Right lobe of liver (tissue), 6 donors: ENCODE measurements around the gene TNFRSF13B. TPM values are rescaled to one million over a fixed set of nuclear protein-coding genes. Genes with fewer than 3 reads are reported as not detected.
"Not testable (repeated sequence)": the region's sequence is repeated elsewhere in the genome, so short reads cannot be mapped to it uniquely, and the experiment has no call there.

ENCODE experiments used
- ATAC-seq, 4 donors: fragments of 200-7000 bp; cut with Tn5 transposase; one replicate each; pipeline ENCODE4 v1.9.1; 2020; ENCODE audit warnings: mild to moderate bottlenecking in 4 of 4, moderate library complexity in 4 of 4
- DNase-seq, 3 donors: peaks; one replicate each; pipeline ENCODE4 v3.0.0-alpha.2; 2020
- H3K27ac ChIP-seq, 3 donors: fragments of 200-600 bp; one replicate each; pipeline ENCODE4 v1.8.0; 2022
- H3K27me3 ChIP-seq, 2 donors: fragments of 200-600 bp; one replicate each; pipeline ENCODE4 v1.8.0; 2022
- H3K36me3 ChIP-seq, 4 donors: fragments of 200-600 bp; sonication (generic) in 1 of 4; one replicate each; pipeline versions ENCODE4 v1.5.1 to v1.8.0; 2017 to 2022; ENCODE audit warnings: control low read depth in 1 of 4
- H3K4me1 ChIP-seq, 4 donors: fragments of 200-600 bp; sonication (generic) in 1 of 4; one replicate each; pipeline versions ENCODE4 v1.5.1 to v1.8.0; 2017 to 2022; ENCODE audit warnings: control low read depth in 1 of 4
- H3K4me3 ChIP-seq, 3 donors: fragments of 200-600 bp; one replicate each; pipeline ENCODE4 v1.8.0; 2022
- H3K9me3 ChIP-seq, 4 donors: fragments of 200-600 bp; sonication (generic) in 1 of 4; one replicate each; pipeline versions ENCODE4 v1.5.1 to v1.8.0; 2017 to 2022; ENCODE audit warnings: control low read depth in 1 of 4
- POLR2A ChIP-seq: fragments of 450-650 bp; IDR thresholded peaks from one replicate; pipeline ENCODE4 v1.6.1; 2017; ENCODE audit warnings: antibody characterized with exemption, mild to moderate bottlenecking
- WGBS: methylation state at CpG from one replicate; pipeline ENCODE4 v1.1.6; 2018; ENCODE audit warnings: low coverage, low lambda C conversion rate; ENCODE audit not compliant: insufficient coverage; ENCODE audit errors: missing lambda C conversion rate; 5-methylcytosine and 5-hydroxymethylcytosine counted together
- intact Hi-C, 2 donors: fragments of 100-400 bp; cut with DNase I; formaldehyde crosslinking; loops; one replicate each; pipeline versions ENCODE4 v1.11.2 to v1.14.1; 2022
- total RNA-seq, 6 experiments: library from RNA; depleted of rRNA in 2 of 6; stranded (reverse); fragments of >200 nt in 2 of 6; fragmentation: NEBNext Ultra II Directional in 3 of 6; extraction: Animal tissue kit (Norgen Biotek cat#: 25700) in 3 of 6; gene quantifications; one replicate each; pipeline versions ENCODE4 v1.1.0 to v1.2.4, GENCODE V29; 2016 to 2023
- TF ChIP-seq, protein P1 (sequence below), 4 donors: fragments of 200-600 bp in 3 of 4; fragments of 450-650 bp in 1 of 4; IDR thresholded peaks; one replicate each; pipeline versions ENCODE4 v1.5.1 to v1.8.0; 2016 to 2022; ENCODE audit warnings: antibody characterized with exemption in 4 of 4, mild to moderate bottlenecking in 2 of 4
- donor health status: DM: no; HTN: yes; CAD: no.
- donor health status: DM: no; HTN: no; CAD: no.
- donor health status: DM: no; HTN: no; CAD: no.
- donor health status: DM: no; HTN: yes; CAD: no.
- donor health status: DM: no; HTN: yes; CAD: no.

Gene TNFRSF13B
- total RNA-seq, 6 experiments from 2014 or later: 0.44 TPM; not detected in 5

DNA sequence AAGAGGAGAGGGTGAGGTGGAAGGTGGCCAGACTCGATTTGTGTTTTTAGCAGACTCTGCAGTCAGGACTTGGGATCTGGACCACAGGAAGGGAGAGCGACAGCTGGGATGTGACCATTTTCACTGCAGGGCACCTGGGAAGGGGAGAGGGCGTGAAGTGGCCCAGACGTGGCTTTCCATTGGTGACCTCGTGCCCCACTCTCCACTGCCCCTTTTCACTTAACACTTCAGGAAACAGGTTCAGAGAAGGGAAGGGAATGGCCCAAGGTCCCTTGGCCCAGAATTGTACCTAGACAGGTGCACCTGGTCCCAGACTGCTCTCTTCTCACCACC, 47.5 kb upstream of the TNFRSF13B start:
- WGBS: 86% methylated on average over 4 of the region's 5 CpGs
- H3K27ac ChIP-seq: no peak overlapping the region
- TF ChIP-seq, protein P1, sequence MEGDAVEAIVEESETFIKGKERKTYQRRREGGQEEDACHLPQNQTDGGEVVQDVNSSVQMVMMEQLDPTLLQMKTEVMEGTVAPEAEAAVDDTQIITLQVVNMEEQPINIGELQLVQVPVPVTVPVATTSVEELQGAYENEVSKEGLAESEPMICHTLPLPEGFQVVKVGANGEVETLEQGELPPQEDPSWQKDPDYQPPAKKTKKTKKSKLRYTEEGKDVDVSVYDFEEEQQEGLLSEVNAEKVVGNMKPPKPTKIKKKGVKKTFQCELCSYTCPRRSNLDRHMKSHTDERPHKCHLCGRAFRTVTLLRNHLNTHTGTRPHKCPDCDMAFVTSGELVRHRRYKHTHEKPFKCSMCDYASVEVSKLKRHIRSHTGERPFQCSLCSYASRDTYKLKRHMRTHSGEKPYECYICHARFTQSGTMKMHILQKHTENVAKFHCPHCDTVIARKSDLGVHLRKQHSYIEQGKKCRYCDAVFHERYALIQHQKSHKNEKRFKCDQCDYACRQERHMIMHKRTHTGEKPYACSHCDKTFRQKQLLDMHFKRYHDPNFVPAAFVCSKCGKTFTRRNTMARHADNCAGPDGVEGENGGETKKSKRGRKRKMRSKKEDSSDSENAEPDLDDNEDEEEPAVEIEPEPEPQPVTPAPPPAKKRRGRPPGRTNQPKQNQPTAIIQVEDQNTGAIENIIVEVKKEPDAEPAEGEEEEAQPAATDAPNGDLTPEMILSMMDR (IDR thresholded peaks at IDR 0.05): no peak
- TF ChIP-seq POLR2A: no peak
- no peak for ATAC-seq
- H3K9me3 ChIP-seq: no peaks in the 10 kb centered on the region
- intact Hi-C loops: no loop called here
- H3K4me3 ChIP-seq: no peak overlapping the region
- H3K27me3 ChIP-seq: no peaks in the 10 kb centered on the region
- no peaks in the 10 kb centered on the region for H3K36me3 ChIP-seq
- no peaks in the 10 kb centered on the region for H3K4me1 ChIP-seq
- DNase-seq: no peak

DNA sequence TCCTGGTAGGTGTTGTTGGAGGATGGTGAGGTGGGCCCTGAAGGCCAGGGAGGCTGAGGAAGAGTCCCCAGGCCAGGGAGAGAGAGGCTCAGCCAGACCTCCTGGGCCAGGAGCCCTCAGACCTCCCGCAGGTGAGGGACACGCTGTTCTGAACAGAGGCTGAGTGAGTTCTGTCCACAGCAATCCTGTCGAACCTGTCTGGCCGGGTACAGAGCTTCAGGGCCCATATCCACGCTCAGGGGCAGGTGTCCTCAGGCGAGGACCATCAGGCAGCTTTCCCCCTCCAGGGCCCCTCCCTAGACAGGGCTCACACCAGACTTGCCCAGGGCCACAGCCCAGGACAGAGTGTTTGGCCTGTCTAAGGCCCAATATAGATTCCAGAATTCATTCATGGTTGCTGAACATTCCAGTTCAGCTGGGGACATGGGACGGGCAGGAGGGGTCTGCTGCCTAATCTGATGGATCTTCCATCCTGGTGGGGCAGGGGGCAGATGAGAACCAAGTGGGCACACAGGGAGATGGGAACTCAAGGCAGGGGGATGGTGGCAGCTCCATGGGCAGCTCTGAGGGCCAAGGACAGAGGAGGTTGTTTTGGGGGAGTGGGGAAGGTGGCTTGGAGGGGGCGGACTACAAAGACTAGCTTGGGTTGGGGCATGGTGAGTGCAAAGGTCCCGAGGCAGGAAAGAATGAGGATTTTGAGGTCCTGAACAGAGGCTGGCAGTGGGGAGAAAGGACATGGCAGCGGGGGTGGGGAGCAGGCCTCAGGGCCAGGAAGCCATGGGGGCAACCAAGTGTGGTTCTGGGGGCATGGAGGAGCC, 46.9 kb upstream of the TNFRSF13B start:
- no peaks in the 10 kb centered on the region for H3K27me3 ChIP-seq
- no peak overlapping the region for H3K27ac ChIP-seq
- 90% methylated on average over 4 of the region's 10 CpGs for WGBS
- ATAC-seq (peak in 2 of 4 donors; percentile 26 to 42), DNase-seq (no peak)
- intact Hi-C loops: no loop called here
- H3K9me3 ChIP-seq: no peaks in the 10 kb centered on the region
- no peaks in the 10 kb centered on the region for H3K36me3 ChIP-seq
- TF ChIP-seq, protein P1 (IDR thresholded peaks at IDR 0.05): no peak
- no peak for TF ChIP-seq POLR2A
- no peaks in the 10 kb centered on the region for H3K4me1 ChIP-seq
- no peak overlapping the region for H3K4me3 ChIP-seq

DNA sequence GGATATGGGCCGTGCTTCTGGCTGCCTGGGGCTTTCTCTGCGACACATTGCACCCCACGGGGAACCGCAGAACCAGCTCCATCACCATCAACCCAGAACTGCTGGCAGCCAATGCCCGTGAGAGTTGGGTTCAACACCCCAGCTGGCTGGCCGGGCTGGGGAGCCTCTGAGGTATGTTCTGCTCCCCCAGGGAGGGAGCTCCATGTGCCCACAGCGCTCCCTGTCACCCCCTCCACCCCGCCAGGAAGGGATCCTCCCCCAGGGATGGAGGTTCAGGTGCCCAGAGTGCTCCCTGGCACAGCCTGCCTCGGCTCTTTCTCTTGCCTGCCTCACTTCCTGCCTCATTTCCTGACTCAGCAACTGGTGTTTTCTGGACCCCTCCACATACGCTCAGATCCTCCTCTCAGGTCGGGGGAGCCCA, 46.1 kb upstream of the TNFRSF13B start:
- no peak overlapping the region for H3K4me3 ChIP-seq
- H3K27ac ChIP-seq: no peak overlapping the region
- no peak for TF ChIP-seq POLR2A
- TF ChIP-seq, protein P1 (IDR thresholded peaks at IDR 0.05): no peak
- no peaks in the 10 kb centered on the region for H3K27me3 ChIP-seq
- no peaks in the 10 kb centered on the region for H3K4me1 ChIP-seq
- H3K36me3 ChIP-seq: no peaks in the 10 kb centered on the region
- no peak for ATAC-seq
- intact Hi-C loops: no loop called here
- peak in 1 of 3 donors; percentile 28 for DNase-seq
- 27% methylated on average over 2 of the region's 11 CpGs for WGBS
- H3K9me3 ChIP-seq: no peaks in the 10 kb centered on the region

DNA sequence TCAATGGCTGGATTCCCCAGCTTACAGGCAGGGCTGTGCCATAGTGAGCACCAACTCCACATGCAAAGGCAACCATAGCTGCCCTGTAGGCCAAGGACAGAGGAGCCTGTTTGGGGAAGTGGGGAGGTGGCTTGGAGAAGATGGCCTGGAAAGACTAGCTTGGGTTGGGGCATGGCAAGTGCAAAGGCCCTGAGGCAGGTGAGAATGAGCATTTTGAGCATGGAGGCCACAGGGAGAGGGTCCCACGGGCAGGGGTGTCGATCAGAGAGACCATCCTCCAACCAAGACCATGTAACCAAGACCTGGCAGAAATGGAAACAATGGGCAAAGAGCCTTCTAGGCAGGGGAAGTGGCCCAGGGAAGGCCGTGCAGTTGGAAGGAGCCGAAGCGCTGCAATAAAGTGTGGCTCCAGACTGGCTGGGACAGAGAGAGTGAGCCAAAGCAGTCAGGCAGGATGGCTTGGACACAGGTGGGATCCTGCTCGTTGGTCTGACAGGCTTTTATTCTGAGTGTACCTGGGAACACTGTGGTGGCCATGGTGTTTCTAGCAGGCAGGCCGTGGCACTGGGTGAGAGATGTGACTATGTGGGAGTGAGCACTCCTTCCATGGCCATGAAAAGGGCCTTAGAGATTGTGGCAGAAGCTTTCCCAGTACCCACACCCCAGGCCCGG, 45.6 kb upstream of the TNFRSF13B start:
- no CpG with 5 or more reads among the region's 8 CpGs for WGBS
- TF ChIP-seq, protein P1 (IDR thresholded peaks at IDR 0.05): no peak
- no peak for TF ChIP-seq POLR2A
- H3K4me1 ChIP-seq: no peaks in the 10 kb centered on the region
- no peaks in the 10 kb centered on the region for H3K27me3 ChIP-seq
- no peaks in the 10 kb centered on the region for H3K9me3 ChIP-seq
- H3K4me3 ChIP-seq: no peak overlapping the region
- H3K27ac ChIP-seq: no peak overlapping the region
- H3K36me3 ChIP-seq: no peaks in the 10 kb centered on the region
- intact Hi-C loops: no loop called here
- ATAC-seq: no peak
- DNase-seq: peak in 1 of 3 donors; percentile 34

DNA sequence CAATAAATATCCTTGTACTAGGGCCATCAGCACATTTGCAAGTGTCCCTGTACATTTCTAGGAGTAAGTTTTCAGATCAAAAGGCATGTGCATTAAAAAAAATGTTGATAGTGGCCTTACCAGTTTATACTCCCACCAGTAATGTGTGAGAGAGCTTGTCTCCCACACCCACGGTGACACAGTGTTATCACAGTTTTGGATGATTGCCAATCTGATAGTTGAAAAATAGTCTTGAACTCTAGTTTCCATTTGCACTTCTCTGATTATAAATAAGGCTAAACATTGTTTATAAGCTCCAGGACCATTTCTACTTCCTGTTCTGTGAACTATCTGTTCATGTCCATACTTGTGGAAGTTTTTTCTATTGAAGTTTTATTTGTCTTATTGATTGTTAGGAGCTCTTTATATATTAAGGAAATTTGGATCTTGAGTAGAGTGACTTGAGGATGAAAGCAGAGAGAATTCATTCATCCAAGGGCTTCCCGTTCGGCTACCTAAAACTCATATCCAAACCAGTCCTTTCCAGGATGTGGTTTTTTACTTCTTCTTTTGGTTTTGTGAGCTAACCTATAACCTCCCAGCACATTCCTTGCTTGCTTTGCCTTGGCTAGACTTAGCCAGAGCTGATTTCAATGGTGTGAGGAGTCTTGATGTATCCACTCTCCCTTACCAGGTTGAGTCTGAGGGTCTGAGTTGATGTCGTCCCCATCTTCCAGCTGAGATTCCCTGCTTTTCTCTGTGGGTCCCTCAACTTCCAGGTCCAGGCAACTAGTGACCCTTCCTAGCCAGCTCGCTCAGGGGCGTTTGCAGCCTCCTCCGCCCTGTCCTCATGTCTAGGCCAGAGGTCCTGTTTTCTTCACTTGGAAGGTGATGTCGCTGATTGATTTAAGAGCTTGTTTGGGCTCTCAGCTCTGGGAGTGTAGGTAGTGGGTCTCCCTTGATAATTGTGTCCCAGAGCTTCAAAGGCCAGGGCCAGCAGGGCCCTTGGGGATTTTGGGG, 44.6 kb upstream of the TNFRSF13B start:
- intact Hi-C loops: not testable (repeated sequence)

More for the DNA sequence above, 44.6 kb upstream of the TNFRSF13B start:
- not testable (repeated sequence) for H3K4me3 ChIP-seq, ATAC-seq, H3K9me3 ChIP-seq, H3K27ac ChIP-seq, H3K4me1 ChIP-seq, H3K36me3 ChIP-seq, H3K27me3 ChIP-seq
- DNase-seq: peak in 1 of 3 donors; percentile 11
- WGBS: 74% methylated on average over 8 of the region's 8 CpGs
